Neural progenitor cell (in vitro differentiated cells): ENCODE results near the gene C12orf57.

Experiments
- EZH2 ChIP-seq: fragments of 200-600 bp; sonication (generic); IDR thresholded peaks from 2 replicates; pipeline ENCODE4 v1.6.1; 2017; ENCODE audit warnings: antibody characterized with exemption, mild to moderate bottlenecking, moderate library complexity
- EZH2phosphoT487 ChIP-seq: fragments of 200-600 bp; sonication (generic); IDR thresholded peaks from 2 replicates; pipeline ENCODE4 v1.6.1; 2017; ENCODE audit warnings: antibody characterized with exemption
- TF ChIP-seq, protein P1 (sequence below): fragments of 200-600 bp; sonication (generic); IDR thresholded peaks from 2 replicates; pipeline ENCODE4 v1.5.1; 2017; ENCODE audit warnings: antibody characterized with exemption, mild to moderate bottlenecking

DNA sequence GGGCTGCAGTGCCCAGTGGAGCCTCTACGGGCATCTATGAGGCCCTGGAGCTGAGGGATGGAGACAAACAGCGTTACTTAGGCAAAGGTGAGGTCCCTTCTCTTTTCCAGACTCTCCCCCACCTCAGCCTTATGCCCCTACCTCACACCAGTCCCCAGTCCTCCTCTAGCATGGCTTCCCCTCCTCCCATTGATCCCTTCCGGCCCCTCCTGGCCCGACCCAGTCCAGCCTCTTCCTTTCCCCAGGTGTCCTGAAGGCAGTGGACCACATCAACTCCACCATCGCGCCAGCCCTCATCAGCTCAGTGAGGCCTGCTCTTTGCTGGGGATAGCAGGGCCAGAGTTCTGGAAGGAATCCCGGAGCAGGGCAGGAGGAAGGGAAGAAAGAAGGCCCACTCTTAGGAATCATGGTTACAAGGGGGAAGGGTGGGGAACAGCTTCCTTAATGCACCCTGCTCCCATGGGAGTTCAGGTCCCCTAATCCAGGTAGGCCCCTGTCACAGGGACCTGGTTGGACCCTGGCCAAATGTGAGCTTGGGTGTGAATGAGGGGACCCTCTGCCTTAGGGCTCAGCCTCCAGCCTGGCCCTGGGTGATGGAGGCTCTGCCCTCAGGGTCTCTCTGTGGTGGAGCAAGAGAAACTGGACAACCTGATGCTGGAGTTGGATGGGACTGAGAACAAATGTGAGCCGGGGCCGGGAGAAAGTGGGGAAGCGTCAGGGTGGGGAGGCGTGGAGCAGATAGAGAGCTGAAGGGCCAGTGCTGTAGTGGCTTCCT lies 27.2 kb upstream of the C12orf57 start:
- TF ChIP-seq, protein P1, sequence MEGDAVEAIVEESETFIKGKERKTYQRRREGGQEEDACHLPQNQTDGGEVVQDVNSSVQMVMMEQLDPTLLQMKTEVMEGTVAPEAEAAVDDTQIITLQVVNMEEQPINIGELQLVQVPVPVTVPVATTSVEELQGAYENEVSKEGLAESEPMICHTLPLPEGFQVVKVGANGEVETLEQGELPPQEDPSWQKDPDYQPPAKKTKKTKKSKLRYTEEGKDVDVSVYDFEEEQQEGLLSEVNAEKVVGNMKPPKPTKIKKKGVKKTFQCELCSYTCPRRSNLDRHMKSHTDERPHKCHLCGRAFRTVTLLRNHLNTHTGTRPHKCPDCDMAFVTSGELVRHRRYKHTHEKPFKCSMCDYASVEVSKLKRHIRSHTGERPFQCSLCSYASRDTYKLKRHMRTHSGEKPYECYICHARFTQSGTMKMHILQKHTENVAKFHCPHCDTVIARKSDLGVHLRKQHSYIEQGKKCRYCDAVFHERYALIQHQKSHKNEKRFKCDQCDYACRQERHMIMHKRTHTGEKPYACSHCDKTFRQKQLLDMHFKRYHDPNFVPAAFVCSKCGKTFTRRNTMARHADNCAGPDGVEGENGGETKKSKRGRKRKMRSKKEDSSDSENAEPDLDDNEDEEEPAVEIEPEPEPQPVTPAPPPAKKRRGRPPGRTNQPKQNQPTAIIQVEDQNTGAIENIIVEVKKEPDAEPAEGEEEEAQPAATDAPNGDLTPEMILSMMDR = no peak
- TF ChIP-seq EZH2phosphoT487 = no peak
- no peak for TF ChIP-seq EZH2
